ENCODE results near the gene ABL2. TPM values are rescaled to one million over a fixed set of nuclear protein-coding genes. Genes with fewer than 3 reads are reported as not detected.
"Not testable (repeated sequence)": the region's sequence is repeated elsewhere in the genome, so short reads cannot be mapped to it uniquely, and the experiment has no call there.

ABL2 gene
- 7.8 TPM for polyA plus RNA-seq (2013, experiment 1 of 2)
- 8.4 TPM for polyA plus RNA-seq (2013, experiment 2 of 2)

GRCh38 chr1:179229214-179230140 lies at the start of gene ABL2:
Gene ABL2 (minus strand): TSS chr1:179229677. CDS start chr1:179229397, 280 bp downstream.
- peak within 1 kb of the TSS; percentile 85 for H2BK120ac ChIP-seq (ENCODE audit: low read depth, low read length)
- peak within 1 kb of the TSS; percentile 93 for H3K9ac ChIP-seq (ENCODE audit: low read depth, low read length, poor library complexity)
- H2AFZ ChIP-seq (ENCODE audit: low read length): peak within 1 kb of the TSS; percentile 96
- H2BK5ac ChIP-seq (ENCODE audit: low read length): peak within 1 kb of the TSS; percentile 97
- H3K9me3 ChIP-seq (replicated peaks in 1 of 2; ENCODE audit: control insufficient read depth in 2 of 2, insufficient read depth in 1 of 2, low read depth in 1 of 2, low read length in 2 of 2): no peaks in the 10 kb centered on the region
- peak within 1 kb of the TSS; percentile 56 for H2AK5ac ChIP-seq (ENCODE audit: low read depth, low read length)
- peak within 1 kb of the TSS; percentile 90 for H3K23ac ChIP-seq (ENCODE audit: low read depth, low read length, poor library complexity)
- H3K27me3 ChIP-seq (ENCODE audit: control insufficient read depth in 3 of 3, insufficient read depth in 3 of 3, low read depth in 1 of 3, low read length in 3 of 3): no peaks in the 10 kb centered on the region
- no peak within 1 kb of the TSS for H4K8ac ChIP-seq (ENCODE audit: low read depth, low read length)
- H3K4me1 ChIP-seq (ENCODE audit: control insufficient read depth in 2 of 2, insufficient read depth in 1 of 2, low read depth in 1 of 2, low read length in 2 of 2): peaks cover 2 to 4% of the 10 kb centered on the region in 2 donors
- H3K36me3 ChIP-seq (replicated peaks in 1 of 2; ENCODE audit: control insufficient read depth in 2 of 2, insufficient read depth in 2 of 2, low read length in 2 of 2): peaks cover 3 to 17% of the 10 kb centered on the region in 2 donors
- peak within 1 kb of the TSS; percentile 98 for H3K18ac ChIP-seq (ENCODE audit: low read length)
- H3K4ac ChIP-seq (ENCODE audit: low read length): no peak within 1 kb of the TSS
- peak within 1 kb of the TSS; percentile 89 for H3K27ac ChIP-seq (replicated peaks; ENCODE audit: low read length)
- peak; percentile 72 for DNase-seq (ENCODE audit: low spot score)
- peak within 1 kb of the TSS; percentile 79 for H3K4me2 ChIP-seq (ENCODE audit: insufficient read depth, low read length, poor library complexity, severe bottlenecking)
- peak within 1 kb of the TSS; percentile 82 for H3K14ac ChIP-seq (ENCODE audit: low read length)
- no peak within 1 kb of the TSS for H4K91ac ChIP-seq (ENCODE audit: low read depth, low read length, poor library complexity)
- H2BK12ac ChIP-seq (ENCODE audit: low read length): peak within 1 kb of the TSS; percentile 70
- peak within 1 kb of the TSS; percentile 74 to 98 for H3K4me3 ChIP-seq (ENCODE audit: low read length in 2 of 2)
- WGBS, 2 donors (ENCODE audit: extremely low coverage in 2 of 2, insufficient read length in 2 of 2, insufficient replicate concordance in 1 of 2): no CpG with 5 or more reads among the region's 94 CpGs
- peaks cover 2% of the 10 kb centered on the region for H3K79me1 ChIP-seq (ENCODE audit: low read depth, low read length)
- peak within 1 kb of the TSS; percentile 94 for H2BK15ac ChIP-seq (ENCODE audit: low read length)

DNA sequence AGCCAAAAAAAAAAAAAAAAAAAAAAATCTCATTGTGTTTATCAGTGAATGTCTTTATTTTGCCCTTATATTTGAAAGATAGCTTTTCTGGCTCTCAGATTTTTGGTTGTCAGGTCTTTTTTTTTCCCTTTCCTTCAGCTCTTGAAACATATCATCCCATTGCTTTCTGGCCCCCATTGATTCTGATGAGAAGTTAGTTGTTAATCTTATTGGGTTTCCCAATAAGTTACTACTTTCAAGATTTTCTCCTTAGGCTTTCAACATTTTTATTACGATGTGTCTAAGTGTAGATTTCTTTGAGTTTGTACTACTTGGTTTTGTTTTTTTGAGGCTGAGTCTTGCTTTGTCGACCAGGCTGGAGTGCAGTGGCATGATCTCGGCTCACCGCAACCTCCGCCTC lies 49.4 kb upstream of the ABL2 start:
- Histone ChIP-seq H3K9me3 (replicated peaks in 1 of 2; ENCODE audit: control insufficient read depth in 2 of 2, insufficient read depth in 1 of 2, low read depth in 1 of 2, low read length in 2 of 2) (peaks cover 0 to 5% of the 10 kb centered on the region in 2 donors), H3K36me3 (replicated peaks in 1 of 2; ENCODE audit: control insufficient read depth in 2 of 2, insufficient read depth in 2 of 2, low read length in 2 of 2) (no peaks in the 10 kb centered on the region), H3K9ac (ENCODE audit: low read depth, low read length, poor library complexity) (no peak overlapping the region), H2BK5ac (ENCODE audit: low read length) (no peak overlapping the region), H4K91ac (ENCODE audit: low read depth, low read length, poor library complexity) (no peak overlapping the region), H4K8ac (ENCODE audit: low read depth, low read length) (no peak overlapping the region), H2BK12ac (ENCODE audit: low read length) (no peak overlapping the region), H3K18ac (ENCODE audit: low read length) (no peak overlapping the region), H2BK120ac (ENCODE audit: low read depth, low read length) (no peak overlapping the region), H3K14ac (ENCODE audit: low read length) (no peak overlapping the region), H3K4me3 (ENCODE audit: low read length in 2 of 2) (no peak overlapping the region), H2AFZ (ENCODE audit: low read length) (no peak overlapping the region), H3K4me1 (ENCODE audit: control insufficient read depth in 2 of 2, insufficient read depth in 1 of 2, low read depth in 1 of 2, low read length in 2 of 2) (no peaks in the 10 kb centered on the region), H2AK5ac (ENCODE audit: low read depth, low read length) (no peak overlapping the region), H3K27me3 (ENCODE audit: control insufficient read depth in 3 of 3, insufficient read depth in 3 of 3, low read depth in 1 of 3, low read length in 3 of 3) (no peaks in the 10 kb centered on the region), H3K27ac (replicated peaks; ENCODE audit: low read length) (no peak overlapping the region), H3K23ac (ENCODE audit: low read depth, low read length, poor library complexity) (no peak overlapping the region), H2BK15ac (ENCODE audit: low read length) (no peak overlapping the region), H3K79me1 (ENCODE audit: low read depth, low read length) (no peaks in the 10 kb centered on the region), H3K4me2 (ENCODE audit: insufficient read depth, low read length, poor library complexity, severe bottlenecking) (no peak overlapping the region), H3K4ac (ENCODE audit: low read length) (no peak overlapping the region)
- no peak for DNase-seq (ENCODE audit: low spot score)
- no CpG with 5 or more reads among the region's 5 CpGs for WGBS, 2 donors (ENCODE audit: extremely low coverage in 2 of 2, insufficient read length in 2 of 2, insufficient replicate concordance in 1 of 2)

DNA sequence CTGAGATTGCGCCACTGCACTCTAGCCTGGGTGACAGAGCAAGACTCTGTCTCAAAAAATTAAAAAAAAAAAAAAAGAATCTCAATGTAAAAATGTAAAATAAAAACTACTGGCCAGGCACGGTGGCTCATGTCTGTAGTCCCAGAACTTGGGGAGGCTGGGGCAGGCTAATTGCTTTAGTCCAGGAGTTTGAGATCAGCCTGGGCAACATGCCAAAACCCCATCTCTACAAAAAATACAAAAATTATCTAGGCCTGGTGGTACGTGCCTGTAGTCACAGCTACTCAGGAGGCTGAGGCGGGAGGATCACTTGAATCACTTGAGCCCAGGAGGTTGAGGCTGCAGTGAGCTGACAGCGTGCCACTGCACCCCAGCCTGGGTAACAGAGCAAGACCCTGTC lies 44.9 kb upstream of the ABL2 start:
- H2BK5ac ChIP-seq (ENCODE audit: low read length); H3K9ac ChIP-seq (ENCODE audit: low read depth, low read length, poor library complexity); H4K91ac ChIP-seq (ENCODE audit: low read depth, low read length, poor library complexity); H3K4me3 ChIP-seq (ENCODE audit: low read length in 2 of 2); DNase-seq (ENCODE audit: low spot score); H3K4me2 ChIP-seq (ENCODE audit: insufficient read depth, low read length, poor library complexity, severe bottlenecking); H3K79me1 ChIP-seq (ENCODE audit: low read depth, low read length); H3K4me1 ChIP-seq (ENCODE audit: control insufficient read depth in 2 of 2, insufficient read depth in 1 of 2, low read depth in 1 of 2, low read length in 2 of 2); H2BK12ac ChIP-seq (ENCODE audit: low read length); H3K4ac ChIP-seq (ENCODE audit: low read length); H3K14ac ChIP-seq (ENCODE audit: low read length); H3K36me3 ChIP-seq (replicated peaks in 1 of 2; ENCODE audit: control insufficient read depth in 2 of 2, insufficient read depth in 2 of 2, low read length in 2 of 2); H2BK15ac ChIP-seq (ENCODE audit: low read length); H2BK120ac ChIP-seq (ENCODE audit: low read depth, low read length); H3K18ac ChIP-seq (ENCODE audit: low read length); H3K27me3 ChIP-seq (ENCODE audit: control insufficient read depth in 3 of 3, insufficient read depth in 3 of 3, low read depth in 1 of 3, low read length in 3 of 3); H2AK5ac ChIP-seq (ENCODE audit: low read depth, low read length); H2AFZ ChIP-seq (ENCODE audit: low read length); H3K9me3 ChIP-seq (replicated peaks in 1 of 2; ENCODE audit: control insufficient read depth in 2 of 2, insufficient read depth in 1 of 2, low read depth in 1 of 2, low read length in 2 of 2); H4K8ac ChIP-seq (ENCODE audit: low read depth, low read length); H3K23ac ChIP-seq (ENCODE audit: low read depth, low read length, poor library complexity); H3K27ac ChIP-seq (replicated peaks; ENCODE audit: low read length): not testable (repeated sequence)
- WGBS, 2 donors (ENCODE audit: extremely low coverage in 2 of 2, insufficient read length in 2 of 2, insufficient replicate concordance in 1 of 2): no CpG with 5 or more reads among the region's 5 CpGs

- Histone ChIP-seq H3K23ac (ENCODE audit: low read depth, low read length, poor library complexity) (no peak overlapping the region), H3K4me2 (ENCODE audit: insufficient read depth, low read length, poor library complexity, severe bottlenecking) (no peak overlapping the region), H2AFZ (ENCODE audit: low read length) (no peak overlapping the region), H2BK12ac (ENCODE audit: low read length) (no peak overlapping the region), H3K4me1 (ENCODE audit: control insufficient read depth in 2 of 2, insufficient read depth in 1 of 2, low read depth in 1 of 2, low read length in 2 of 2) (no peaks in the 10 kb centered on the region), H2BK5ac (ENCODE audit: low read length) (no peak overlapping the region), H3K18ac (ENCODE audit: low read length) (no peak overlapping the region), H3K4ac (ENCODE audit: low read length) (no peak overlapping the region), H3K9me3 (replicated peaks in 1 of 2; ENCODE audit: control insufficient read depth in 2 of 2, insufficient read depth in 1 of 2, low read depth in 1 of 2, low read length in 2 of 2) (no peaks in the 10 kb centered on the region), H3K27ac (replicated peaks; ENCODE audit: low read length) (no peak overlapping the region), H2BK120ac (ENCODE audit: low read depth, low read length) (no peak overlapping the region), H3K79me1 (ENCODE audit: low read depth, low read length) (no peaks in the 10 kb centered on the region), H3K27me3 (ENCODE audit: control insufficient read depth in 3 of 3, insufficient read depth in 3 of 3, low read depth in 1 of 3, low read length in 3 of 3) (no peaks in the 10 kb centered on the region), H3K36me3 (replicated peaks in 1 of 2; ENCODE audit: control insufficient read depth in 2 of 2, insufficient read depth in 2 of 2, low read length in 2 of 2) (no peaks in the 10 kb centered on the region), H4K8ac (ENCODE audit: low read depth, low read length) (no peak overlapping the region), H2BK15ac (ENCODE audit: low read length) (no peak overlapping the region), H3K4me3 (ENCODE audit: low read length in 2 of 2) (no peak overlapping the region), H4K91ac (ENCODE audit: low read depth, low read length, poor library complexity) (no peak overlapping the region), H3K14ac (ENCODE audit: low read length) (no peak overlapping the region), H3K9ac (ENCODE audit: low read depth, low read length, poor library complexity) (no peak overlapping the region), H2AK5ac (ENCODE audit: low read depth, low read length) (no peak overlapping the region)
- DNase-seq (ENCODE audit: low spot score): no peak
Measured at GRCh38 chr1:179269071-179269470, 39.6 kb upstream of the ABL2 start.

Data from neuronal stem cell (in vitro differentiated cells).